Fibroblast of upper back skin (primary cell): ENCODE results near the gene TEK.

Experiments
- DNase-seq: peaks from one replicate; pipeline ENCODE4 v3.0.0-alpha.2; 2013

The TEK gene

DNA sequence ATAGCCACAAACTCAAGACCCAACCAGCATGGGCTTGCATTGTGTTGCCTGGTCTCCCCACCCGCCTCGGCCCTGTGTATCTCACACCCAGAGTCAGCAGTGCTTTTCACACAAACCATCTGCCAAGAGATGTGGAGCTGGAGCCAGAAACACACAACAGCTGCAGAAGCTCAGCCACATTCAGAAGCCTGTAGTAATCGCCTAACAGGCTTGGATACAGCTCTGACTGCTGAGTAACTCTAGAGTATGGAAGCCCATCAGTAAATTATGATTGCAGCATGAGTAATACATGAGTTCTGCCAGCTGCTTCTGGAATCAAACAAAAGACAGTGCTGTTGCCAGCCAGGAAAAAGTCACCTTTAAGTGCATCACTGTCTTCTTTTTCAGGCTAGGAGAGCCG, 16.0 kb downstream of the TEK start:
- DNase-seq = peak; percentile 96

DNA sequence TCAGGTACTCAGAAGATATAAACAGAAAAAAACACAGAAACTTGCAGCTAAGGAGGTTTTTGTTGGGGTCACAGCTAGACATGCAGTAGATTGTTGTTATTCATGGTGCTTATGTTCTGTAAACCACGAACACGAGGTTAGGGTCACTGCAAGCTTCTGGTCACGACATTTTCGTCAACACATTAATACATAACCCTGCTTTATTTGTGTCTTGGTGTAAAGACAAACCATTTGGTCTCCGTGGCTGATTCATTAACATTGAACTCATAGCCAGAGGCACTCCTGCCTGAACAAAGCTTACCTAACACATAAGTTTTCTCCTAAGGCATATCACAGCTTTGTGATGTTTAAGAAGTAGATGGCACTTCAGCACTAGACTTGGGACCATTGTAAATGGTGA, 16.9 kb downstream of the TEK start:
- no peak for DNase-seq

DNA sequence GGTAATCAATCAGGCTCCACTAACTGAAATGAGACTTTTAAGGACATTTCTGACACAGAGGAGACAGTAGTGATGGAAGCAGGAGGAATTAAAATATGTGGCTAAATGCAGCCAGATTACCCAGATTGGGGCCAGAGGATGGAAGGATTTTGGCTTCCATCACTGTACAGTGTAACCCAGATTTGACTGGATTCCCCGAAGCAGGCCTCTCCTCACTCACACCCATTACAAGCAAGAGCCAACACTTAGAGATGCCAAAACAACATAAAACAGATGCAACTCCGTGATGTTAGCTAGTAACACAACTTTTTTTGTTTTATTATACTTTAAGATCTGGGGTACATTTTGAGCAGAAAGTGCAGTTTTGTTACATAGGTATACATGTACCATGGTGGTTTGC, 17.6 kb downstream of the TEK start:
- no peak for DNase-seq

DNA sequence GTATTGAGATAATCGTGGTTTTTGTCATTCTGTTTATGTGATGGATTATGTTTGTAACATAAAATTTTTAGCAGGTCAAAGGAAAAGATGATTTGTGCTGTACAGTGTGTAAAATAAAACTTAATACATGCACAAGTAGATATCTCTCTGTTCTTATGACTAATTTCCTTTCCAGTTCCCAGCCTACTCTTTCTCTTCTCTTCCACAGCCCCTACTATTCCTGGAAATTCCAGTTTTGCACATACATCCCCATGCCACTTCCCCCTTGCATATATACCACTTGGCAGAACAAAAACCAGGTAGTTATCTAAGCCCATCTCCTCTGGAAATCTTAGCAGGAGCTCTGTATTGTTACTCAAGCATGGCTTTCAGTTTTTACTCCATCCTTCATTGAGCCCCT, 20.2 kb downstream of the TEK start:
- no peak for DNase-seq

DNA sequence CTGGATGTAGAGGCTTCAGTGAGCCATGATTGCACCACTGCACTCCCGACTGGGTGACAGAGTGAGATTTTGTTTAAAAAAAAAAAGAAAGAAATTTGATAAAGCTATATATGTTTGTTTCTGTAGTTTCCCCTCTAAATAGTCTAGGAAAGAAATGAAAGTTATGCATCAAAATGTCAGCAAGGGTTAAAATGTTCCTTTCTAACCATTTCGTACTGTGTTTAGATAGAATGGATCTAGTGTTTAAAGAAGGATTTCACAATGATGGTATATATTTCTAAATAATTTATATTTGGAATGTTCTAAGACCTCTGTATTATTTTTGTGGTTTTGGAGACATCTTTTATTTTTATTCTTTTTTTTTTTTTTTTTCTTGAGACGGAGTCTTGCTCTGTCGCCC, 22.7 kb downstream of the TEK start:
- no peak for DNase-seq

DNA sequence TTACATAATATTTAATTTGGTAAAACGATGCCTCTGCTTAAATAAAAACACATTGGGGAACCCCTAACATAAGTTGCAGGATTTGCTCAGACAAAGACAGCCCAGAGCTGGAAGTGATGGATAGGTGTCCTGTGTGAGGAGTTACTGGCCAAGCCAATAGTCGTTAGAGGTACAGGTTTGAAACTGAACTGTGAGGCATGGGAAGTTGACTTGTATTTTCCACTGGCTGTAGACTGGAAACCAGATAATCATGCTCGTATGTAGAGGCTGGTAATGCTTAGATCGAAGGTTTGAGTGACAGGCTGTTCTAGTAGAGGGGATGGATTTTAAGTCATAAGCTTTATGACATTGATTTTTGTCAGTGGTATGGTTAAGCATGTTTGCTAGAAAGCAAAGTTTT, 24.8 kb downstream of the TEK start:
- no peak for DNase-seq

DNA sequence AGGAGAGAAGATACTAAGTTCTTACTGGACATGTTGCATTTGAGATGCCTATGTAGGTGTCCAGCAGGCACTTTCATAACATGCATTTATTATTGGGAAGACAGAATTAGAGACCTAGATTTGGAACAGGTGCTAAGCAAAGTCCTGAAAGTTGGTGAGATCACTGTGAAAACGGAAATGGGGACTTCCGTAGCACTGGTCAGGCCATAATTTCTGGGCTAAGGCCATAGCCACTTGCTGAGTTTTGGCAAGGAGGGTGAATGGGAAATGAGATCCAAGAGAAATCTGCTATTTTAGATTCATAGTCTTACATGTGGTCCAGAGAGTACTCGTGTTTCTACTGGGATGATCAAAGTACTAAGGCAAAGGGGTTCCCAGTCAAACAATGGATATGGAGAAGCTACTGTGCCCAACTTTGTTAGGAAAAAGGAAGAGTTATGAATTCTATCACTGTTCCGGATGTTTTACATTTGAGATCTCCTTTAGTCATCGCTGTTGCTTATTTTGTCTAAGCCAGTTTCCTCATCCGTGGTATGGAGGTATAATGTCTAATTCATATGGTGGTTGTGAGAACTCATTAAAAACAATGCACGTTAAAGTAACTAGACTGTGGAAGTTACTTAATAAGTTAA, 33.4 kb downstream of the TEK start:
- no peak for DNase-seq

DNA sequence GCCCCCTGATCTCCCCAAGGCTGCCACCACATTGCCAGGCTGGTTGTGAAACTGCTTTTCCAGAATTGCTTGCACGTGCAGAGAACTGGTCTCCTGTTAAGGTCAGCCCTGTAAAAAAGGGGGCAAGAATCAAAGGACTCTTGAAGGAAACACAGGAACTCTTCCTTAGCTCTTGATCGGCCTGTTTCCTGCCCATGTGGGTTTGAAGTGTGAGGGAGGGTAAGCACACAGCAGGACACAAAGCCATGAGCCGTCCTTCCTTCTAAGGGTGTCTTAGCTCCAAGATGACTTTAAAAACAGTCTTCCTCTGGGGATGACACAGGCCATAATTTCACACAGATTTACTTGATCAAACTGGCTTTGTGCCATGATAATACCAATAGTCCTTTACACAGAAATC, 36.1 kb downstream of the TEK start:
- DNase-seq = no peak

DNA sequence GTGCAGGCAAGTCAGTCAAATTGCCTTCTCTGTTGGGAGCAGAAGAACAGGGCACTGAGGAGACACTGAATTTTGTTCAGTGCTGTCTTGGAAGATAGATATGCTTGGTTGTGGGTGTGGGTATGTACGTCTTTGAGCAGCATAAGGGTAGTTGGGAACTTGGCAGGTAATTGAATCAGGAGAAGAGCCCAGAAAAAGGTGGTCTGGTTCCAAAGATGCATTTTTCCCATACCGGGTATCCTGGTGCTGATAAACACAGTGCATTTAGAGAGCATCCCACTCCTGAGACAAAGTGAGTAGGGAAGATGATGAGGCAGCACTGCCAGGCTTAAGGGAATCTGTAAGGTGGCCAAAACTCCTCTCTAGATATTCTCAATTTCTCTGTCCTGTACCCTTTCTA, 40.6 kb downstream of the TEK start:
- DNase-seq = no peak

DNA sequence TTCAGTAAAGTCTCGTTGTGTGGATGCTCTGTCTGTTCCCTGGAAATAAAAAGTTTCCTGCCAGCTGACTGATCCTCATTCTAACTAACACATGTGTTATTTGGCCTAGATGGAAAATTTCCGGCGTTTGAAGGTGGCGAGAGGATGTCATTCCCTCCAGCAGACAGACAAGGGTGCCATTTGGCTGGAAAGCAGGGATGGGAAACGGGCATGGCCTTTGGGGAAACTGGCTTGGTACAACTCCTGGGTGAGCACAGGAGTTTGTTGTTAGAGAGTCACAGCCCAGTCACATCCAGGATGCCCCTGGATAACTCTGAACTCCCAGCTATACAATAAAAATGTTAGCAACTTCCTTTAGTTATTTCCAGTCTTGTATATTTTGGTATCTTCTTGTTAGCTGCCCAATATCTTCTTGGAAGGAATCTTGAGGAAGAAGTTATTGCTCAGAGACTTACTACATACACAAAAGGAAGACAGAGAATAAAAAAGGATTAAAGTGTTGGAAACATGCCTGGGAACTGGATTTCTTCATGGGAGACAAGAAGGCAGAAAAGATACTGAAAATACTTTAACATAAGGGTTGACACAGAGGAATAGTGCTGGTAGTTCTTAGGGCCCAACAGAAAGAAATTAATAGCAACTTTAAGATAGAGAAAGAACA, 41.9 kb downstream of the TEK start:
- peak; percentile 75 for DNase-seq

DNA sequence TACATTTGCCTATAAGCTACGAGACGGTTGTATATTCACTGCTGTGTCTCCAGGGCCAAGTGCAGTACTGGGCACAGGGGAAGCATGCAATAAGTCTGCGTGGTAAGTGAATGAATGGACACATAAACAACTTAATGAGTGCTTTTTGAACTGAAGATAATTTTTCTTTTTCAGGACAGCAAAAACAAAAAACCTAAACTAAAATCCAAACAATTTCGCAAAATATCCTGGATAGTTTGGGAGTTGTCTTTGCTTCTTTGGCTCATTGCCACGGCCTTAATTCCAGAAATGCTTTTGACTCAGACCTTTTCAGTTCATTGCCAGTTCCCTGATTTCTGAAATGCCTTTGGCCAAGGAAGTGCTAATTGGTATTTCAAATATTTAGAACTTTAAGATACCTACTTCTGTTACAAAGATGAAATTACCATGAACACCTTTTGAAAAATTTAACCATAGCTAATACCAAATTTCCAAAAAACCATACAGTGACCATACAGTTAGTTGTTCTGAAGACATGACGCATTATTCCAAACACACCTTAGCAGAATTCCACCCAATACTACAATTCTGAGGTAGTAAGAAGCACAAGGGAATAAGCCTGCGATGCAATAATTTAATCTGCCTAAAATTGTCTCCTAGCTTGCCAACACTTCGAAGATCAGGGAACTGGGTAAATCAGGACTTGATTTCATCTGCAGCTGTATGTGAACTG, 42.8 kb downstream of the TEK start:
- peak; percentile 80 for DNase-seq

DNA sequence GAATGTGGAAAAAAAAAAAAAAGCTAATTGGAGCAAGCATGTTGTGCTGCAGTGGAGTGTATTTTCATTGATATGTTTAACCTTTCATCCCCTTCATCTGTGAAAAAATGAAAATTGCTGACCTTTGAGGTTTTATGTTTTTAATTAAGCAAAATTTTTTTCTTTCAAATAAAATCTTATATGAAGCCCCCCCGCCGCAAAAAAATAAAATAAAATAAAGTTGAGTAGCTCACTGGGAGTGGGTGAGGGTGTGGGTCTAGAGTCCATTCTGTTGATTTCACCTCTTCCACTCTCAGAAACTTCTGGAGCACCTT, 43.3 kb downstream of the TEK start:
- DNase-seq = no peak

DNA sequence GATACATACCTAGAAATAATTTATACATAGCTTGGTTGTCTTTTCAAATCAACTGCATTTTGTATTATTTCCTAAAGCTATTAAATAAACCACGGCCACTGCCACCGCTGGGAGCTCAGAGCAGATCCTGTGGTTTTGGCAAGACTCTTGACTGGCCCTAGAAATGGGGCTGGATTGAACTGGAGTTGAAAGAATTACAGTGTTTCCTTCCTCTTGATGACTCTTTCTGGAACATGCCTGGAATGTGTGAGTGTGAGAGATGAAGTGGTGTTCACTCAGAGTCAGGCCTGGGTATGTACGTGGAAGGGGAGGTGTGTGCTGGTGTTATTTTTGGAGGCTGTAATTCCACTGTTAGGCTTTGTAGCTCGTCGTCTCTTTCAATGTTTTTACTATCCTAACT, 45.9 kb downstream of the TEK start:
- DNase-seq = peak; percentile 95

DNA sequence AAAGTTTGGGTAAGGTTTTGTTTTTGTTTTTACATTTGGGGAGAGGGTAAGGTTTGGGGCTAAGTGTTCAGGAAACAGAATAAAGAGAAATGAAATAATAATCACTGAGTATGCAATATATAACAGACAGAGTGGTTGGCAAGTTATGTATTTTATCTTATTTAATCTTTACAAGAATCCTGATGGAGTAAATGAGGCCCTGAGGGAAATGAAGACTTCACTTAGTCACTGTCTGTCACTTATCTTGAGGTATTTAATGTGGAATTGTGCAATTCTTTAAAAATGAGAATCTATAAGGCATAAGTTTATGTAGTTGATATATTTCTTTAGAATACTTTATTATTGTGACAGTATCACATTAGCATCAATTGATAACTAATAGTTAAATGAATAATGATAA, 48.1 kb downstream of the TEK start:
- DNase-seq = peak; percentile 46

DNA sequence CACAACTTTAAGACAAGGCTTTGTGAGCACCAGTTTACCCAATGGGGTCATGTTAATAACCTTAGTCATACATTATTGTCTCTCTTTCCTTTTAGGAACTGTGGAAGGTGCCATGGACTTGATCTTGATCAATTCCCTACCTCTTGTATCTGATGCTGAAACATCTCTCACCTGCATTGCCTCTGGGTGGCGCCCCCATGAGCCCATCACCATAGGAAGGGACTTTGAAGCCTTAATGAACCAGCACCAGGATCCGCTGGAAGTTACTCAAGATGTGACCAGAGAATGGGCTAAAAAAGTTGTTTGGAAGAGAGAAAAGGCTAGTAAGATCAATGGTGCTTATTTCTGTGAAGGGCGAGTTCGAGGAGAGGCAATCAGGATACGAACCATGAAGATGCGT, 48.7 kb downstream of the TEK start:
- no peak for DNase-seq

DNA sequence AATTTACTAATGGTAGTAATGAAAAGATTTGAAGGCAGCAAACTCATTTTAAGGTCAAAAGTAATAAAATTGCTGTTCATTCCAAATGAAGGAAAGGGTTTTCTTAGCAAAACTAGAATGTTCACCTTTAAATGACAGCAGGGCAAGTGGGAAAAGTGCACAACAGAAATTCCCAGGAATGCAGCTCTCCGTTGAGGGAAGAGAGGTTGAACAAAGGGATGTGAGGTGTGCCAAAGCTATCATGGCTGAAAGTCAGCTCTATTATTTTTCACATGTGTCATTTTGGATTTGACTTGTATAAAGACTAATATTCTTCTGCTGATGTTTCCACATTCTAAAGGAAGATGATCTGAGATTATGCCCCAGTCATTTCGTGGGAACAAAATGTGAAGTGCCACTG, 51.6 kb downstream of the TEK start:
- no peak for DNase-seq

DNA sequence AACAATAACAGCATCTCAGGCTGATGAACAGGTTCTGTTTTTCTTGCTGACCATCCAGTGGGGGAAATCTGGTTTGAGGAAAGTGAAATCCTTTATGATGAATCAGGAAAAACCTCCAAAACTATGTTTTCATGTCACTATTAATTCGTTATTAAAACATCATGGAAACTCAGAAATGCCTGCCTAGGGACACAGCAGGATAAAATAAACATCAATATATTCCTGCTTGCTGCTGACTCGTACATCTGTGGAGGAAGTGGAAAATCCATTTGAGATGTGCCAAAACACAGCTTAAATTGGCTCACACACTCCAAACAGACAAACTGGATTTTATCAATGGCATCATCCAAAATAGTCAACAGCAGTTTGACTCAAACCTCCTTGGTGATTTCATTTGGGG, 53.0 kb downstream of the TEK start:
- peak; percentile 57 for DNase-seq

DNA sequence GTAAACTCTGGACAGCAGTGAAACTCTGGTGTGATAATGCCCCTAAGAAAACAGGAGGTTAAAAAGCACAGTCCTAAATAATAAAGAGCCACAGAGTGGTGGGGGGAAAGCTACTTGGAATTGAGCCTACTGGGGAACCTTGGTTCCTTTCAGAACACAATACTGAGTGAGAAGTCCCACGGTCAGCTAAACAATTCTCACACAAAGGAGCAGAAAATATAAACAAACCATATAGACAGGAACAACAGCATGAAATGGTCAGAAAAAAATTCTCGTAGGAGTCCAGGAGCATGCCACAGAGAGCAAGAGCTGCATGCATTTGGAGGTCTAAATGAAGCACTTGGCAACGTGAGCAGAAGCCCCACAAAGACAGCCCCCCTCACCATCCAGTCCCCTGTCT, 56.0 kb downstream of the TEK start:
- DNase-seq = no peak

DNA sequence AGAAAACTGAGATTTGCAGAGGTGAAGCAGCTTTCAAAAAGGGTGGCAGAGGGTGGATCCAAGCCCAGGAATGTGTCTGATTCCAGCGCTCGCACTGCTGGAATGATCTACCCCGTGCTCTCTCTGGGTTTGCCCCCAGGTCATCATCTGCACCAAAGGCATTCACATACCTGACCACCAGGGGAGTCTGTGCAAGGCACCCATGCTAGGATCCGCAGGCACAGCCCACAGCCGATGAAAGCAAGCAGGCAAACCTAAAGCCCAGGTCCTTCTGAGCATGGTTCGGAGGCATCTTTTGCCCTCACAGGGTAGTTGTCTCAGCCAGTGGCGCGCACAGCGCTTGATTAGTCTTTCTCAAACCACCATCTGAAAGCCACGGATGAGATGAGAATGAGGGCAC, 56.6 kb downstream of the TEK start:
- DNase-seq = no peak

DNA sequence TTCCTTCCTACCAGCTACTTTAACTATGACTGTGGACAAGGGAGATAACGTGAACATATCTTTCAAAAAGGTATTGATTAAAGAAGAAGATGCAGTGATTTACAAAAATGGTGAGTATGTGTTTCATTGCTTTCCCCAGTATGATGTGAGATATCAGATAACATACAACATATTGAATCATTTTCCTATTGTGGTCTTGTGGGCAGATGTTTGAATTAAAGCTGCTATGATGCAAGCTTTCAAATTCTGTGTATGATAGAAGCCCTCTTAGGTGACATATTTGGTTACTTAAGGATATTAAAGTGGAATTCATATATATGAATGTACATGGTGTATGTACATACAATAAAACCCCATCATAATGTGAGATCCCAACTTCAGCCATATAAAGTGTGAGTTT, 59.5 kb downstream of the TEK start:
- DNase-seq = peak; percentile 34

DNA sequence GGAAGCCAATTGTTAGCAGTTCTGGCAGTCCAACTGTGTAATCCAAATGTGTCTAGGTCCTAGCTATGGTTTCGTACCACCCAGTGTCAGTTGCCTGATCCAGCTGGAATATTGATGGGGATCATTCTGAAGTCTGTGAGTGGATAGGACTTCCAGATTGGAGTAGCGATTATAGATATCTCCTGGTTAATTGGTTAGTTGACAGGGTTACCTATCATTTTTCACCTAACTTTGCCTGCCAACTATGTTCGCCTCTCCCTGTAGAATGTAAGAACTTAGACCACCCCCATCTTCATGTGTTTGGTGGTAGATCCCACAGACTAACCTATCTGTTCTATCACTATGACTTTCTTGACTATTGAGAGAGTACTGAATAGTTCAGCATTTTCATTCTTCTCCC, 59.9 kb downstream of the TEK start:
- no peak for DNase-seq

DNA sequence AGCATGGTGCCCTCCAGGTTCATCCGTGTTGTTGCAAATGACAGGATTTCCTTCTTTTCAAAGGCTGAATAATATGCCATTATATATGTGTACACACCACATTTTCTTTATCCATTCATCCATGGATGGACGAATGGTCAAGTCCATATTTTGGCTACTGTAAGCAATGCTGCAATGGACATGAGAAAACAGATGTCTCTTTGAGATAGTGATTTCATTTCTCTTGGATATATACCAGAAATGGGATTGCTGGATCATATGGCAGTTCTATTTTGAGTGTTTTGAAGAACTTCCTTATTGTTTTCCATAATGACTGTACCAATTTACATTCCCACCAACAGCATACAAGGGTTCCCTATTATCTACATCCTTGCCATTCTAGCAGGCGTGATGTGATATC, 67.9 kb downstream of the TEK start:
- DNase-seq = no peak

DNA sequence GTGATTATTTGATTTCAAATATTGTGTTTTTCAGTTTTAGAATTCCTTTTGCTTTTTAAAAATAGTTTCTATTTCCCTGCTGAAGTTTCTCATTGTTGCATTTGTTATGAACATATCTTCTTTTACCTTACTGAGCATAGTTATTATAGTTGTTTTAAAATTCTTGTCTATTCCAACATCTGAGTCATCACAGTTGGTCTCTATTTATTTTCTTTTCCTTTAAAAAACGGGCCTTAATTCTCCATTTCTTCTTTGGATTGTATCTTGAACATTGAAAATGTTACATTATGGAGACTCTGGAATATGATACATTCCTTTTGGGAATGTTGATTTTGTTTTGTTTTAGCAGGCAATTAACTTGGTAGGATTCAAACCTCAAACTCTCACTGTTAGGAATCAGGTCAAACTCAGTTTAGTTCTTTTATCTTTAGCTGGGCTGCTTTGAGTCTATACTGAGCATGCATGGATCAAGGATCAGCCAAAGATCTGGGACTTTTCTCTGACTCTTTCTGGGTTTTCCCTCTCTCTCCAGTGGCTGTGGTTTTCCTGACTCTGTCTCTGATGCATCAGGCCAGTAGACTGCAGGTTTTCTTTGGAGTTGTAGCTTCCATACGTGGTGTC, 70.3 kb downstream of the TEK start:
- DNase-seq = no peak

DNA sequence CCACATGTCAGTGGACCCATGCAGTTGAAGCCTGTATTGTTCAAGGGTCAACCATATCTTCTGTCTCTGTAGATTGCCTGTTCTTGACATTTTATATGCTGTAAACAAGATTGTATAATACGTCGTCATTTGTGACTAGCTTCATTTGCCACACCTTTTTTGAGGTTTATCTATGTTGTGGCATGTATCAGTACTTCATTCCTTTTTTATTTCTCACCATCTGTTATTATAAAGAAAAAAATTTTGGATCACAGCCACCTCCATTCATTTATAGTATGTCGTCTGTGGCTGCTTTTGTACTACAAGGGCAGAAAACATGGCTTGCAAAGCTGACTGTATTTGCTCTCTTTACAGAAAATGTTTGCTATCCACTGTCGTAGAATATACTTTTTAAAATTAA, 72.4 kb downstream of the TEK start:
- peak; percentile 74 for DNase-seq
